ENCODE results near the gene CLEC6A.

DNA sequence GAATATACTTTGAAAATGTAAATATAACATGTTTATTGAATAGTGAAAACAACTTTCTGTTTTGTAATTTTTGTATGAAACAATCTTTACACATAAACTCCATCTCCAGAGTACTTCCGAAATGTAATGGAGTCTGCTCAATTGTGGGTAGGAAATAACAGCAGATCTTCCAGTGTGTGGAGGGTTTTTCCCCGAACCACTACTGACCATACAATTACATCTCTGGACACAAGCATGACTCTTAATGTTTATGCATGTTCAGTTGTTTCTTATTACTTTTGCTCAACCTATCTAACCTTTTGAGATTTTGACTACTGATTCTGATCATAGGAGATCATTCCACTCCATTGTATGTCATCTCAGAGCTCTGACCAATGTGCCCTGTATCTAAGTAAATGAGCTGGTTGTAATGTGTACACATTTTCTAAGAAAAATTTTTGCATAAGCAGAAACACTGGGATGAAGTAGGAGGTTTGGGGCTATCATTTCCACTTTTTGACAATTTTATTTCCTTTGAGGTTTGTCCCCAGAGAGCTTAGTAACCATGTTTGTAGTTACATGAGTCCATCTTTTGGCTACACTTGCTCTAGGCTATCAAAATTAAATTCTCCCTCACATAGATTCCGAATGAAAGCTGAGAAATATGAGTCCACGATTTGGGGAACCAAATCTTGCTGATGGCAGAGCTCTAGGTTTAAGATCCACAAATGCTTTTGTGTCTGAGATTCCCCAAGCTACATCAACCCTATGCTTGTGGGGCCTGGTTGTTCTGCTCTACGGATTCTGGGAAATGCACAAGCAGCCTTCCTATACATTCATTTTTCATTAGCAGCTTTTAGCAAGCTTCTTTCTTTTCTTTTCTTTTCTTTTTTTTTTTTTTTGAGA is 36.1 kb downstream of the CLEC6A start:
- TF ChIP-seq, protein P1, sequence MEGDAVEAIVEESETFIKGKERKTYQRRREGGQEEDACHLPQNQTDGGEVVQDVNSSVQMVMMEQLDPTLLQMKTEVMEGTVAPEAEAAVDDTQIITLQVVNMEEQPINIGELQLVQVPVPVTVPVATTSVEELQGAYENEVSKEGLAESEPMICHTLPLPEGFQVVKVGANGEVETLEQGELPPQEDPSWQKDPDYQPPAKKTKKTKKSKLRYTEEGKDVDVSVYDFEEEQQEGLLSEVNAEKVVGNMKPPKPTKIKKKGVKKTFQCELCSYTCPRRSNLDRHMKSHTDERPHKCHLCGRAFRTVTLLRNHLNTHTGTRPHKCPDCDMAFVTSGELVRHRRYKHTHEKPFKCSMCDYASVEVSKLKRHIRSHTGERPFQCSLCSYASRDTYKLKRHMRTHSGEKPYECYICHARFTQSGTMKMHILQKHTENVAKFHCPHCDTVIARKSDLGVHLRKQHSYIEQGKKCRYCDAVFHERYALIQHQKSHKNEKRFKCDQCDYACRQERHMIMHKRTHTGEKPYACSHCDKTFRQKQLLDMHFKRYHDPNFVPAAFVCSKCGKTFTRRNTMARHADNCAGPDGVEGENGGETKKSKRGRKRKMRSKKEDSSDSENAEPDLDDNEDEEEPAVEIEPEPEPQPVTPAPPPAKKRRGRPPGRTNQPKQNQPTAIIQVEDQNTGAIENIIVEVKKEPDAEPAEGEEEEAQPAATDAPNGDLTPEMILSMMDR (IDR thresholded peaks at IDR 0.05) = no peak
- TF ChIP-seq POLR2AphosphoS5 (IDR thresholded peaks at IDR 0.05) = no peak

All from prostate gland (tissue), 2 donors.